Upper lobe of right lung (tissue), 1 donor: Measurements from ENCODE around the gene FRMD4B. TPM values are rescaled to one million over a fixed set of nuclear protein-coding genes. Genes with fewer than 3 reads are reported as not detected.

Experiments used
- ATAC-seq: fragments of 200-7000 bp; cut with Tn5 transposase; one replicate; pipeline ENCODE4 v1.9.1; 2020; ENCODE audit warnings: mild to moderate bottlenecking, moderate library complexity
- DNase-seq: peaks from one replicate; pipeline ENCODE4 v3.0.0-alpha.2; 2020
- H3K27ac ChIP-seq: fragments of 200-600 bp; one replicate; pipeline ENCODE4 v1.8.0; 2022
- H3K27me3 ChIP-seq: fragments of 200-600 bp; one replicate; pipeline ENCODE4 v1.8.0; 2022; ENCODE audit warnings: mild to moderate bottlenecking
- H3K36me3 ChIP-seq: fragments of 200-600 bp; one replicate; pipeline ENCODE4 v1.8.0; 2022
- H3K4me1 ChIP-seq: fragments of 200-600 bp; one replicate; pipeline ENCODE4 v1.8.0; 2022
- H3K4me3 ChIP-seq: fragments of 200-600 bp; one replicate; pipeline ENCODE4 v1.8.0; 2022; ENCODE audit warnings: mild to moderate bottlenecking
- H3K9me3 ChIP-seq: fragments of 200-600 bp; one replicate; pipeline ENCODE4 v1.8.0; 2022
- CTCF ChIP-seq: fragments of 200-600 bp; IDR thresholded peaks from one replicate; pipeline ENCODE4 v1.8.0; 2022; ENCODE audit warnings: antibody characterized with exemption
- intact Hi-C: fragments of 100-400 bp; cut with DNase I; formaldehyde crosslinking; loops from one replicate; pipeline ENCODE4 v1.11.0; 2022
- total RNA-seq: library from RNA; stranded (reverse); fragmentation: NEBNext Ultra II Directional; extraction: Animal tissue kit (Norgen Biotek cat#: 25700); gene quantifications from one replicate; pipeline ENCODE4 v1.2.1, GENCODE V29; 2021
- donor health status: DM: no; HTN: yes; CAD: no; lungs with severe emphysema.

FRMD4B gene
- total RNA-seq, 1 donor from 2014 or later = 60.7 TPM

- Histone ChIP-seq H3K27me3 (no peaks in the 10 kb centered on the region), H3K36me3 (no peaks in the 10 kb centered on the region), H3K9me3 (no peaks in the 10 kb centered on the region), H3K27ac (no peak overlapping the region), H3K4me1 (no peaks in the 10 kb centered on the region), H3K4me3 (no peak overlapping the region)
- DNase-seq = no peak
- no peak for TF ChIP-seq CTCF
- ATAC-seq = no peak
- intact Hi-C loops = no loop called here
Observed at GRCh38 chr3:69141313-69141712, 244.6 kb downstream of the FRMD4B start.

- H3K4me1 ChIP-seq = no peaks in the 10 kb centered on the region
- H3K36me3 ChIP-seq = no peaks in the 10 kb centered on the region
- no peak for TF ChIP-seq CTCF
- H3K27ac ChIP-seq = no peak overlapping the region
- no peaks in the 10 kb centered on the region for H3K9me3 ChIP-seq
- intact Hi-C loops = no loop called here
- no peak for DNase-seq
- ATAC-seq = no peak
- no peak overlapping the region for H3K4me3 ChIP-seq
- no peaks in the 10 kb centered on the region for H3K27me3 ChIP-seq
Observed at GRCh38 chr3:69137412-69137811, 248.5 kb downstream of the FRMD4B start.

DNA sequence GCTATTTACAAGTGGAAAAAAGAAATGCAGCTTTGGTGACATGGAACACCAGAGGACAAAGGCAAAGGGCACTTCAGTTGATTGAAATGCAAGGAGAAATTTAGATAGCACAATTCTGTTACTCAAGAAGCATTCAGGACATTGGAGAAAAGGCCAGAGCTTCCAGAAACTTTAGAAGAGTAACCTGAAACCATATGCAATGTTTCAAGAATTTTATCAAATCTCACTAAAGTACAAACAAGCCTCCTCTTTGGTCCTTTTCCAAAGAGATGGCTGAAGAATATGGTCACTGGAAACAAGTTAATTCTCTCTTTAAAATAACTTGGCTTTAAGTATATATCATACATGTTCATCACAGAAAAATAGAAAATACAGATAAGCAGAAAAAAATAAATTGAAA lies 248.9 kb downstream of the FRMD4B start:
- no peaks in the 10 kb centered on the region for H3K36me3 ChIP-seq
- H3K4me3 ChIP-seq = no peak overlapping the region
- H3K27ac ChIP-seq = no peak overlapping the region
- intact Hi-C loops = no loop called here
- no peak for ATAC-seq
- no peaks in the 10 kb centered on the region for H3K4me1 ChIP-seq
- no peaks in the 10 kb centered on the region for H3K27me3 ChIP-seq
- no peak for TF ChIP-seq CTCF
- DNase-seq = no peak
- H3K9me3 ChIP-seq = no peaks in the 10 kb centered on the region

DNA sequence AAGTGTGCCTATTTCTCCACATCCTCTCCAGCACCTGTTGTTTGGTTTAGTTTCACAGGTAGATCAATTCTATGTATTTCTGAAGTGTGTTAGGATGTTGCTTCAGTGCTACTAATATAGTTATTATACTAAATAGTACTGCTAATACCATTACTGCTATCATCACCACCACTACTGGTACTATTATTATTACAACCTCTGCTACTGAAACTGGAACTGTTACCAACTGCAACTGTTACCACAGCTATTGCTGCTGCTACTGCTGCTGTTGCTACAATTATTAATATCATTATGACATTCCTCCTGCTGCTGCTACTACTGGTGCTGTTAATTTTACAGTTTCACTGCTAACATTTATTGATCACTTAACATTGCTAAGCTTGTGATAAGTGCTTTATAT lies 255.2 kb downstream of the FRMD4B start:
- no peak for DNase-seq
- no peaks in the 10 kb centered on the region for H3K4me1 ChIP-seq
- no peaks in the 10 kb centered on the region for H3K9me3 ChIP-seq
- no peak for TF ChIP-seq CTCF
- no peak for ATAC-seq
- intact Hi-C loops = no loop called here
- H3K27ac ChIP-seq = no peak overlapping the region
- no peaks in the 10 kb centered on the region for H3K27me3 ChIP-seq
- H3K36me3 ChIP-seq = no peaks in the 10 kb centered on the region
- H3K4me3 ChIP-seq = no peak overlapping the region

DNA sequence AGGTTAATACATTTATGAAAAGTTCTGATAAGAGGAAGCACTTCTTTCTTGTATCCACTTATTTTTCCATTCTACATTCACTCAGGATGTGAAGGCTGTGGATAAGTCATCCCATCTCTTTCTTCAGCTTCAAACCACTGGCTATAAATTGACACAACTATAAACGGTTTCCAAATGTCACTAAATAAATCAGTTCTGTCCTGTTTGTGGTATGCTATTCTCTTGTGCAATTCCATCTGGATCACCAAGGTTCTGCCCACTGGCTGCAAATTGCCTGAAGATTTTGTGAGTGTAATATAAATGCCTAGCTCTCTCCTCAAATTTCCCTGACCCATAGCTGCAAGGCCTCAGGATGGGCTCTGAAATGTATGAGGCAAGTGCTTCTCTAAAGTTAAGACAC lies 256.4 kb downstream of the FRMD4B start:
- Histone ChIP-seq H3K9me3 (no peaks in the 10 kb centered on the region), H3K4me3 (no peak overlapping the region), H3K27ac (no peak overlapping the region), H3K4me1 (no peaks in the 10 kb centered on the region), H3K27me3 (no peaks in the 10 kb centered on the region), H3K36me3 (no peaks in the 10 kb centered on the region)
- no peak for ATAC-seq
- TF ChIP-seq CTCF = no peak
- DNase-seq = no peak
- intact Hi-C loops = no loop called here

DNA sequence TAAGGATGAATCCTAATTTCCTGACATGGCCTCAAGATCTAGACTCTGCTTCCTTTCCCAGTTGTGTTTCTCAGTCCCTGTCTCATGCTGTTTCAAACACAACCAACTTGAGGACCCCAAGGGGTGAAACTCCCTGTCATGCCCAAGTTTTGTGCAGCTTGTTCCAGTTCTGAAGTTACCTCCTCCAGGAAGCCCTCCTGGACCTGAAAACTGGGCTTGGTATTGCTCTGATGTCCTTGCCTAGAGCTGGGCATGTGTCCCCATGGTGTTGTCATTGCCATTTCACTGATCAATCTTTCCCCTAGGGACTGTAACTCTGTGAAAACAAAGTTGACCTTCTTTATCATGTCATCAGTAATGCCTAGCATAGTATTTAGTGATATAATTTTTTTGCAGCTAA lies 257.4 kb downstream of the FRMD4B start:
- no peaks in the 10 kb centered on the region for H3K4me1 ChIP-seq
- no peaks in the 10 kb centered on the region for H3K36me3 ChIP-seq
- no peaks in the 10 kb centered on the region for H3K27me3 ChIP-seq
- H3K4me3 ChIP-seq = no peak overlapping the region
- no peaks in the 10 kb centered on the region for H3K9me3 ChIP-seq
- DNase-seq (no peak), ATAC-seq (no peak)
- no peak overlapping the region for H3K27ac ChIP-seq
- intact Hi-C loops = no loop called here
- TF ChIP-seq CTCF = no peak
